HK-2 (cell line): ENCODE measurements around the gene FAM187B.

Experiments used
- DNase-seq: peaks from one replicate; pipeline ENCODE4 v3.0.0-alpha.2; 2018; ENCODE audit not compliant: unreplicated experiment

Gene FAM187B

DNA sequence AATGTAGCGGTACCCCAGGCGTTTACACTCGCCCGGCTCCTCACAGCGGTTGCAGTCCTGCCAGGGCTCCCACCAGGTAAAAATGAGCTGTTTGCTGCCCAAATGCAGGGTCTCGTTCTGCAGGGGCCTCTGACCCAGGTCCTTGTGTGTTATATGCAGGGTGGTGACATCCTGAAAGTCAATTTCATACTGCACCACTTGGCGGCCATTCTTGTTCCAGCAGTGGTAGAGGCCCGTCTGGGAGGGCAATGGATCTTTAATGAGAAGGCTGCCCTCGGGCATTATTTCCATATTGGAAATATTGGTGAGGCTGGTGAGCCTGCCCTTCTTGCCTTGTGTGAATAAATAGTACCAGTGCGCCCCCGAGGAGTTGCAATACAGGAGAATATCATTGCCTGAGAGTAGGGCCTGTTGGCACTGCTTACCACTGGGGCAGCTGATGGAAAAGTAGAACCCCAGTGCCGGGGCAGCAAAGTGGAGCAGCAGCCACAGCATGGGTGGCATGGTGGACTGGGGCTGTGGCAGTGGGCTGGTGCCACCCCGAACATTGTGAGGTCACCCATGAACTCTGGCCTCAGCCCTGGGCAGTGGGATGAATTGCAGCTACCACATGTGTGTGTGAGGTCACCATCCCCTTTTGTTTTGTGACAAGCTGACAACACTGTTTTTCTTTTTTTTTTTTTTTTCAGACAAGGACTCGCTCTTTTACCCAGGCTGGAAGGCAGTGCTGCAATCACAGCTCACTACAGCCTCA lies at the start of gene FAM187B:
Gene FAM187B, minus strand, starts transcription at position 563 of the 754 bp plus-strand sequence. Its CDS starts 59 bp downstream, at position 504.
- no peak for DNase-seq

DNA sequence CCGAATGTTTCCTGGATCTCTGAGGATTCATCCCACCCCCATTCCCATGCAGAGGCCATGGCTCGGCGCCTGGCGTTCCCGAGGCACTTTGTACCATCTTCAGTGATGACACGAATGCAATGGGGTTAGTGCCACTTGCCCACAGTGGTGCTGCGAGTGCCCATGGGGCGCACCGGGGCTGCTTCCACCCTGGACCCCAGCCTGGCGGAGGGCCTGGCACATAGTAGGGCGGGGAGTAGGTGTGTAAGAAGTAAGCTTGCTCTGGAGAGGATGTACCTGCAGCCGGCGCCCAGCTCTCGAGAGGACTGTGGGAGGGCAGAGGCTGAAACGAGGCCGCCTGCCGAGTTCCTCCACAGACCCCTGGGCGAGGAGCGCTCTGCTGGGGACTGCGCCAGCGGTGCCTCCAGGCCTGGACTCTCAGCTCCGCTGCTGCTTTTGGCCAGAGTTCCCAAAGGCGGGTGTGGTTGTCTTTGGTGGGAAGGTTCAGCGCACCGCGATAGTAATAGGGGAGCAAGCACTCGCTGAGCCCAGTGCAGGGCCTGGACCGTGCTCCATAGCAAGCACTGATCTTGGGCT lies 48.3 kb upstream of the FAM187B start:
- DNase-seq = no peak

GRCh38 chr19:35274323-35274722 lies 45.8 kb upstream of the FAM187B start:
- DNase-seq = no peak

DNA sequence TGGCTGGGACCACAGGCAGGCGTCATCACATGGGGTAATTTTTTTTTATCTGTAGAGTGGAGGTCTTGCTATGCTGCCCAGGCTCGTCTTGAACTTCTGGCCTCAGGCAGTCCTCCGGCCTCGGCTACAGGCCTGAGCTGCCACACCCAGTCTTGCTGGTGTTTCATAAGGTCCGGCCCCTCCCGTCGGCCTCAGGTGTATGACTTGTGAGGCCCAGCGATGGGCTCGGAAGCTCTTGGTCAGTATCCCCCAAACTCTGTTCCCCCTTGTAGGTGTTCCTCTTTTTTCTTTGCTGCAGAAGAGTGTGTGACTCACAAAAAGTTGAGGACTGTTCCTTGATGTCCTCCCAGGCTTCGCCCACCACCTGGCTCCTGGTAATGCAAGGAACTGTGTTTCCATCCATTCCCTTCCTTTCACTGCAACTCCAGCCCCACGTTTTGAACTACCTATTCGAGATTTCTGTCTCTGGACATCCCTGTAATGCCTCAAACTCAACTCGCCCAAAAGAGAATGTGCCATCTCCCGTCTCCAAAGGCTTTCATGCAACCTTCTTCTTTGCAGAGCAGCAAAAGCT lies 45.2 kb upstream of the FAM187B start:
- DNase-seq = no peak

GRCh38 chr19:35272954-35273649 lies 44.6 kb upstream of the FAM187B start:
- no peak for DNase-seq

- DNase-seq = no peak
Measured at GRCh38 chr19:35272122-35272719, 43.7 kb upstream of the FAM187B start.

DNA sequence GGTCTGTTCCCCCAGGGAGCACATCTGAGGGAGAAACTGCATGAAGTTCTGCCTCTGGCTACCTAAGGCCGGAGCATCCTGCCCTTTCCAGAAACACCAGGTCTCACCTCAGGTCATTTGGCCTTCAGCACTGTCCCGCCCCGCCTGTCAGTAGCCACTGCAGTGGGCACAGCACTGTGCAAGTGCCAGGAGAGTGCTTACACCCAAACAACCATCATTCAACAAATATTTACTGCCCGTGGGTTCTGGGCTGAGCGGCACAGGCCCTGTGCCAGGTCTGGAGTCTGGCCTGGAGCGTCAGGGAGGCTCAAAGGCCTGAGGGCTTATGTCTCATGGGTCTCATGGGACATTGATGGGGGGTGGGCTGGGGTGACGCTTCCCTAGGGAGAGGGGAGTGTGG lies 43.0 kb upstream of the FAM187B start:
- DNase-seq = no peak

GRCh38 chr19:35270381-35270811 lies 41.9 kb upstream of the FAM187B start:
- DNase-seq = no peak

GRCh38 chr19:35269438-35270117 lies 41.0 kb upstream of the FAM187B start:
- DNase-seq = peak; percentile 94

GRCh38 chr19:35268536-35269437 lies 40.2 kb upstream of the FAM187B start, which contains the start of gene USF2:
Gene USF2 (plus strand): TSS chr19:35268962. CDS start chr19:35269102, 140 bp downstream.
- DNase-seq = peak; percentile 62

DNA sequence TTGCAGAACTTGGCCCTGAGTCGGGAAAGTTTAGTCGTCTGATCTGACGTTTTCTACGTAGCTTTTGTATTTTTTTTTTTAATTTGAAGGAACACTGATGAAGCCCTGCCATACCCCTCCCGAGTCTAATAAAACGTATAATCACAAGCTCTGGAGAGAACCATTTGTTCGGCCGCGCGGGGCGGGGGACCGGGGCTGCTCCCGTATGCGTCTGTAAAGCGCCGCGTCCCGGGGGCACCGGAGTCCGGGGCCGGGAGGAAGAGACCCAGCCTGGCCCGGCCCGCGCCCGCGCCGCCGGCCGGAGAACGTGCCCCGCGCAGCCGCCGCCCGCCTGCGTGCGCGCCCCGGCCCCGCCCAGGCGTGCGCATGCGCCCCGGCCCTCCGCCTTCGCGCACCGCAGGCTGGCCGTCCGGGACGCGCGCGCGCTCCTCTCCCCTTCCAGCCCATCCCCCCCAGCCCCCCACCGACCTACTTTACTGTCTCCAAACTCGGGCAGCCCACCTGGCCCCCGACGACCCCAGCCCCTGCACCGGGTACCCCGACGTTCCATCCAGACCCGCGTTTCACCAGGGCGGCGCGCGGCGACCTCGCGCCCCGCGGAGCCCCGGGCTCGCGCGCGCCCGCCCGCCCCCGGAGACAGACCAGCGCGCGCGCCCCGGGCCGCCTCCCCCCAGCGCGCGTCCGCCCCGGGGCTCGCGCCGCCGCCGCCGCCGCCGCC lies 39.4 kb upstream of the FAM187B start:
- peak; percentile 77 for DNase-seq

DNA sequence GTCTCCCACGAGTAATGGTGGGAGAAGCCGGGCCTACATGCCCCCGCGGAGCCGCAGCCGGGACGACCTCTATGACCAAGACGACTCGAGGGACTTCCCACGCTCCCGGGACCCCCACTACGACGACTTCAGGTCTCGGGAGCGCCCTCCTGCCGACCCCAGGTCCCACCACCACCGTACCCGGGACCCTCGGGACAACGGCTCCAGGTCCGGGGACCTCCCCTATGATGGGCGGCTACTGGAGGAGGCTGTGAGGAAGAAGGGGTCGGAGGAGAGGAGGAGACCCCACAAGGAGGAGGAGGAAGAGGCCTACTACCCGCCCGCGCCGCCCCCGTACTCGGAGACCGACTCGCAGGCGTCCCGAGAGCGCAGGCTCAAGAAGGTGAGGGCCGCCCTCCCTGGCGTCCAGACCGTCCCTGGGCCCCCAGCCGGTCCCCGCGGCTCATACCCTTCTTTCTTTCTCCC lies 38.8 kb upstream of the FAM187B start:
- DNase-seq = peak; percentile 50

DNA sequence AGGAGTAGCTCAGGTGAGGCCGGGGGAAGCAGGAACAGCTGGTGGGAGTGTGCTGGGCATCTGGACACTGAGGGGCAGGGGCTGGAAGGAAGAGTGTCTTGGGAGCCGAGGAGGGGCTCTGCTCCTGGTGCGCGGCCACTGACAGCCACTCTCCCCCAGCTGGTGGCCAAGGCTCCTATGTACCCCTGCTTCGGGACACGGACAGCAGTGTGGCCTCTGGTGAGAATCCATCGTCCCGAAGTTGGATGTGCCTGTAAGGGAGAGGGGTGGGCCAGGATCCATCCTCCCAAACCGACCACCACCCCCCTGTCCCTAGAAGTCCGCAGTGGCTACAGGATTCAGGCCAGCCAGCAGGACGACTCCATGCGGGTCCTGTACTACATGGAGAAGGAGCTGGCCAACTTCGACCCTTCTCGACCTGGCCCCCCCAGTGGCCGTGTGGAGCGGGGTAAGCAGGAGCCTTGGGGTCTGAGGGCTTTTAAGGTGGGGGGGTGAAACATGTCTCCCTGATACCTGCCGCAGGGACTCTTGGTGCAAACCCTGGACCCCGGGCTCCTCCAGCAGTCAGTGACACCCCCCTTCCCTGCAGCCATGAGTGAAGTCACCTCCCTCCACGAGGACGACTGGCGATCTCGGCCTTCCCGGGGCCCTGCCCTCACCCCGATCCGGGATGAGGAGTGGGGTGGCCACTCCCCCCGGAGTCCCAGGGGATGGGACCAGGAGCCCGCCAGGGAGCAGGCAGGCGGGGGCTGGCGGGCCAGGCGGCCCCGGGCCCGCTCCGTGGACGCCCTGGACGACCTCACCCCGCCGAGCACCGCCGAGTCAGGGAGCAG lies 38.2 kb upstream of the FAM187B start:
- DNase-seq = no peak

DNA sequence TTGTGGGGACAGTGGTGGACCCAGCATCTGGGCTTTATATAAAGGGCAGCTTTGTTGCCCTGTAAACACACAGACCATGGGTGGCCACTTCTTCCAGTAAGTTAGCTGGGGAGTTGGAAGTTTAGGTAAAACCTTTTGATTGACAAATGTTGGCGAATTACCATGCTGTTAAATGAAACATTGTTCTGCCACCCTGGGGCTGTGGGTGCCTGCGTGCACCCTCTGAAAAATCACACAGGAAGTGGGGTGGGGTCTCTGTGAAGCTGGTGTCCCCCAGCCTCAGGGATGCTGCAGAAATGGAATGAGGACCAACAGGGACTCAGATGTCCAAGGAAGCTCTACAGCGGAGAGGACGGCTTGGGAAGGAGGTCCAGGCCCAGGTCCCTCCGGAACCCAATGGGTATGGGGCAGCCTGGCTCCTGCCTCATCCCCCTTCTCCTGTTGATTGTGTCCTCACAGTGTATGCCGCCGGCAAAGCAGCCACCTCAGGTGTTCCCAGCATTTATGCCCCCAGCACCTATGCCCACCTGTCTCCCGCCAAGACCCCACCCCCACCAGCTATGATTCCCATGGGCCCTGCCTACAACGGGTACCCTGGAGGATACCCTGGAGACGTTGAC lies 37.5 kb upstream of the FAM187B start:
- DNase-seq = no peak

GRCh38 chr19:35265126-35265899 lies 36.8 kb upstream of the FAM187B start:
- no peak for DNase-seq

DNA sequence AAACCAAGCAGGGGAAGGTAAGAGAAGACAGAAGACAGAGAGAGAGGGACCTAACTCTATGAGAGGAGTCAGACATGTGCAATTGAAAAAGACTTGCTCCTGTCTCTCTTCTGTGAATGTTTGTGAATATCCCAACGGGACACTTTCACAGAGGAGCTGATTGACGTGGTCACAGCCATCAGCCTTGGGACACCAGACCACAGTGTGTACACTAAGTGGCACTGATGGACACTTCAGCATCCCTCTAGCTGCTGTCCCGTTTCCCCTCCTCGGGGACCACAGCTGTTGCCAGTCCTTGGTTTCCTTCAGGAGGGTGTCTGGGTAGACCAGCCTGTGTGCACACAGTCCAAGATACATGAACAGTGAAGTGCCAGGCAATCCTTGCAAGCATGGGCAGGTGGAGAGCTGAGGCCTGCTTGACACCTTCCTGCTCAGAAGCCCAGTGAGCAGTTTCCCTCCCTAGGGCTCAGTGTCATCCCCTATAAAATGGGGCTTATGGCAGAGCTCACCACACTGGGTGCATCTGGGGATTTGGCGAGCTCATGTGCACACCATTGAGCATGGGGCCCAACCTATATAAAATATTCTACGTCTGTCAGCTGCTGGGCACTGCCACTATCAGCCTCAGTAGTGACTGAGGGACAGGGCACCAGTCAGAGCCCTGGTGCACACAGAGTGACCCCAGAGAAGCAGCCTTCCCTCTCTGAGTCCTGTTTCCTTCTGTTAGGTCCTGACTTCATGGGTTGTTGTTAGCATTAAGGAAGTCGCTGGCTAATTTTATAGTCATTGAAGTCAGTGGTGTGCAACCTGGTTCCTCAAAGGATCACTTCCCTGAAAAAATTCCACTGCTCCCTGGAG lies 36.0 kb upstream of the FAM187B start:
- no peak for DNase-seq
